Measurements from ENCODE around the gene FAM25A. TPM values are rescaled to one million over a fixed set of nuclear protein-coding genes. Genes with fewer than 3 reads are reported as not detected.
A peak's percentile ranks its signal among the peaks of the same experiment; 100 is the strongest.
"Not testable (repeated sequence)": the region's sequence is repeated elsewhere in the genome, so short reads cannot be mapped to it uniquely, and the experiment has no call there.

The FAM25A gene
- total RNA-seq, 4 donors from 2014 or later, result 178 to 699 (median 512) TPM

GRCh38 chr10:86979296-86979818 is 40.7 kb upstream of the FAM25A start:
- H3K4me3 ChIP-seq, result no peak overlapping the region
- H3K27ac ChIP-seq, result peak overlapping the region; percentile 84
- WGBS, result 80% methylated on average over 4 of the region's 4 CpGs
- no peak for DNase-seq (ENCODE audit: low spot score in 2 of 2)
- no peaks in the 10 kb centered on the region for H3K27me3 ChIP-seq
- no peaks in the 10 kb centered on the region for H3K9me3 ChIP-seq
- H3K4me1 ChIP-seq, result peaks cover 43% of the 10 kb centered on the region
- no peak for TF ChIP-seq CTCF (IDR thresholded peaks at IDR 0.05)
- TF ChIP-seq POLR2AphosphoS5 (IDR thresholded peaks at IDR 0.05), result no peak
- no peak for TF ChIP-seq POLR2A (IDR thresholded peaks at IDR 0.05)
- TF ChIP-seq EP300 (IDR thresholded peaks at IDR 0.05), result no peak
- H3K36me3 ChIP-seq, result no peaks in the 10 kb centered on the region

- H3K27ac ChIP-seq, result peak overlapping the region; percentile 84
- no peaks in the 10 kb centered on the region for H3K9me3 ChIP-seq
- WGBS, result 0% methylated on average over 3 of the region's 3 CpGs
- no peaks in the 10 kb centered on the region for H3K36me3 ChIP-seq
- H3K4me1 ChIP-seq, result peaks cover 39% of the 10 kb centered on the region
- H3K4me3 ChIP-seq, result no peak overlapping the region
- H3K27me3 ChIP-seq, result no peaks in the 10 kb centered on the region
- DNase-seq (ENCODE audit: low spot score in 2 of 2), result peak in 1 of 2 donors; percentile 59
- TF ChIP-seq POLR2A (IDR thresholded peaks at IDR 0.05) (no peak), EP300 (IDR thresholded peaks at IDR 0.05) (no peak), POLR2AphosphoS5 (IDR thresholded peaks at IDR 0.05) (no peak), CTCF (IDR thresholded peaks at IDR 0.05) (no peak)
Observed at GRCh38 chr10:86979977-86980448, 40.1 kb upstream of the FAM25A start.

- H3K27me3 ChIP-seq; H3K4me3 ChIP-seq; DNase-seq (ENCODE audit: low spot score in 2 of 2); H3K36me3 ChIP-seq; H3K27ac ChIP-seq; H3K9me3 ChIP-seq: not testable (repeated sequence)
- 62% methylated on average over 6 of the region's 6 CpGs for WGBS
- peaks cover 36% of the 10 kb centered on the region for H3K4me1 ChIP-seq
Observed at GRCh38 chr10:86981020-86981419, 39.1 kb upstream of the FAM25A start.

- Histone ChIP-seq H3K4me1 (peaks cover 34% of the 10 kb centered on the region), H3K27me3 (no peaks in the 10 kb centered on the region), H3K27ac (no peak overlapping the region), H3K9me3 (no peaks in the 10 kb centered on the region), H3K36me3 (no peaks in the 10 kb centered on the region), H3K4me3 (no peak overlapping the region)
- WGBS, result 90% methylated on average over 5 of the region's 5 CpGs
- DNase-seq (ENCODE audit: low spot score in 2 of 2), result no peak
- TF ChIP-seq CTCF (IDR thresholded peaks at IDR 0.05) (no peak), POLR2AphosphoS5 (IDR thresholded peaks at IDR 0.05) (no peak), EP300 (IDR thresholded peaks at IDR 0.05) (no peak), POLR2A (IDR thresholded peaks at IDR 0.05) (no peak)
Observed at GRCh38 chr10:86981716-86982115, 38.4 kb upstream of the FAM25A start.

GRCh38 chr10:86984498-86984897 is 35.6 kb upstream of the FAM25A start:
- peaks cover 24% of the 10 kb centered on the region for H3K4me1 ChIP-seq
- 98% methylated on average over 4 of the region's 4 CpGs for WGBS
- H3K27me3 ChIP-seq; H3K4me3 ChIP-seq; DNase-seq (ENCODE audit: low spot score in 2 of 2); H3K36me3 ChIP-seq; H3K27ac ChIP-seq; H3K9me3 ChIP-seq: not testable (repeated sequence)

- no peak overlapping the region for H3K27ac ChIP-seq
- H3K36me3 ChIP-seq, result no peaks in the 10 kb centered on the region
- peaks cover 8% of the 10 kb centered on the region for H3K4me1 ChIP-seq
- no peaks in the 10 kb centered on the region for H3K27me3 ChIP-seq
- 27% methylated on average over 1 of the region's 1 CpG for WGBS
- TF ChIP-seq EP300 (IDR thresholded peaks at IDR 0.05) (no peak), POLR2AphosphoS5 (IDR thresholded peaks at IDR 0.05) (no peak), CTCF (IDR thresholded peaks at IDR 0.05) (no peak), POLR2A (IDR thresholded peaks at IDR 0.05) (no peak)
- no peaks in the 10 kb centered on the region for H3K9me3 ChIP-seq
- DNase-seq (ENCODE audit: low spot score in 2 of 2), result no peak
- H3K4me3 ChIP-seq, result no peak overlapping the region
Observed at GRCh38 chr10:86988520-86988919, 31.6 kb upstream of the FAM25A start.

- not testable (repeated sequence) for H3K9me3 ChIP-seq; H3K36me3 ChIP-seq; H3K27me3 ChIP-seq; H3K4me1 ChIP-seq; DNase-seq (ENCODE audit: low spot score in 2 of 2); H3K27ac ChIP-seq; H3K4me3 ChIP-seq
- WGBS, result 80% methylated on average over 12 of the region's 12 CpGs
Observed at GRCh38 chr10:86991362-86991761, 28.7 kb upstream of the FAM25A start.

All from suprapubic skin (tissue), 4 donors.